IMR-90 (cell line): ENCODE measurements around the gene KLHL6. TPM values are rescaled to one million over a fixed set of nuclear protein-coding genes. Genes with fewer than 3 reads are reported as not detected.

Source experiments
- ATAC-seq: fragments of 200-7000 bp; cut with Tn5 transposase; 2 replicates; pipeline ENCODE4 v1.9.1; 2020; ENCODE audit warnings: low read depth, mild to moderate bottlenecking, moderate library complexity
- BruUV-seq: library from RNA; stranded (reverse); fragments of 400-500 nt; replicated peaks from 2 replicates; lab custom pipeline; 2021; lab: Mats Ljungman, UMichigan
- CTCF ChIA-PET: fragments of 300-600 bp; formaldehyde crosslinking; extraction: SDS; loops from one replicate; lab custom pipeline; 2021; ENCODE audit warnings: antibody characterized with exemption; lab: Yijun Ruan, JAX
- POLR2A ChIA-PET: fragments of 300-600 bp; sonication (Branson Sonifier 250); formaldehyde crosslinking; loops from one replicate; lab custom pipeline; 2022; ENCODE audit warnings: antibody characterized with exemption; ENCODE audit not compliant: unreplicated experiment; lab: Charles Lee
- DNase-seq: peaks from one replicate; pipeline ENCODE4 v3.0.0; 2013
- H2AFZ ChIP-seq: replicated peaks from 2 replicates; pipeline ENCODE3; 2013; ENCODE audit warnings: low read length, mild to moderate bottlenecking; ENCODE audit not compliant: poor library complexity
- H2AK5ac ChIP-seq: 2 replicates; pipeline ENCODE4 v1.6.1; 2013; ENCODE audit warnings: low read depth, low read length, inconsistent platforms
- H2AK9ac ChIP-seq: replicated peaks from 2 replicates; pipeline ENCODE3; 2013; ENCODE audit warnings: mild to moderate bottlenecking, low read depth, low read length, moderate library complexity; ENCODE audit not compliant: poor library complexity
- H2BK120ac ChIP-seq: 2 replicates; pipeline ENCODE4 v1.6.1; 2013; ENCODE audit warnings: low read depth, low read length, inconsistent platforms
- H2BK15ac ChIP-seq: 3 replicates; pipeline ENCODE4 v1.6.1; 2013; ENCODE audit warnings: low read depth, low read length, inconsistent platforms
- H2BK20ac ChIP-seq: 2 replicates; pipeline ENCODE4 v1.6.1; 2013; ENCODE audit warnings: low read depth, mild to moderate bottlenecking, inconsistent platforms, low read length, moderate library complexity
- H2BK5ac ChIP-seq: 2 replicates; pipeline ENCODE4 v1.6.1; 2013; ENCODE audit warnings: mild to moderate bottlenecking, low read depth, low read length, inconsistent platforms; ENCODE audit not compliant: poor library complexity, severe bottlenecking
- H3K14ac ChIP-seq: replicated peaks from 2 replicates; pipeline ENCODE4 v1.6.1; 2013; ENCODE audit warnings: low read depth, low read length, inconsistent platforms
- H3K18ac ChIP-seq: 2 replicates; pipeline ENCODE4 v1.6.1; 2013; ENCODE audit warnings: low read depth, low read length, control low read depth
- H3K23ac ChIP-seq: 2 replicates; pipeline ENCODE4 v1.6.1; 2013; ENCODE audit warnings: low read depth, low read length, inconsistent platforms
- H3K27ac ChIP-seq: 2 replicates; pipeline ENCODE4 v1.5.1; 2013; ENCODE audit warnings: mild to moderate bottlenecking, control low read depth, low read length; ENCODE audit not compliant: insufficient read depth
- H3K27me3 ChIP-seq: 2 replicates; pipeline ENCODE4 v1.6.1; 2013; ENCODE audit warnings: low read length; ENCODE audit not compliant: control insufficient read depth, insufficient read depth
- H3K36me3 ChIP-seq: 2 replicates; pipeline ENCODE4 v1.6.1; 2013; ENCODE audit warnings: low read length, mixed read lengths; ENCODE audit not compliant: control insufficient read depth, insufficient read depth
- H3K4ac ChIP-seq: 2 replicates; pipeline ENCODE4 v1.6.1; 2013; ENCODE audit warnings: low read depth, low read length, inconsistent platforms
- H3K4me1 ChIP-seq: 2 replicates; pipeline ENCODE4 v1.6.1; 2013; ENCODE audit warnings: low read length, mixed read lengths; ENCODE audit not compliant: control insufficient read depth, insufficient read depth
- H3K4me2 ChIP-seq: 2 replicates; pipeline ENCODE4 v1.6.1; 2013; ENCODE audit warnings: low read depth, mild to moderate bottlenecking, control low read depth, low read length, moderate library complexity
- H3K4me3 ChIP-seq: 2 replicates; pipeline ENCODE4 v1.5.1; 2013; ENCODE audit warnings: low read depth, mild to moderate bottlenecking, control low read depth, low read length, moderate library complexity; ENCODE audit not compliant: insufficient read depth
- H3K56ac ChIP-seq: 2 replicates; pipeline ENCODE4 v1.6.1; 2013; ENCODE audit warnings: low read length, inconsistent platforms; ENCODE audit not compliant: insufficient read depth; ENCODE audit errors: extremely low read depth
- H3K79me1 ChIP-seq, 2 experiments: 2 replicates each; pipeline ENCODE4 v1.6.1; 2013; ENCODE audit warnings: low read length in 2 of 2, inconsistent platforms in 1 of 2, low read depth in 1 of 2
- H3K9ac ChIP-seq: 2 replicates; pipeline ENCODE4 v1.6.1; 2013; ENCODE audit warnings: low read depth, low read length, control low read depth
- H3K9me1 ChIP-seq: 2 replicates; pipeline ENCODE4 v1.6.1; 2013; ENCODE audit warnings: low read length, inconsistent platforms; ENCODE audit not compliant: insufficient read depth
- H3K9me3 ChIP-seq: 2 replicates; pipeline ENCODE4 v1.6.1; 2013; ENCODE audit warnings: low read length; ENCODE audit not compliant: control insufficient read depth, insufficient read depth
- H4K20me1 ChIP-seq: 2 replicates; pipeline ENCODE4 v1.6.1; 2013; ENCODE audit warnings: low read length, inconsistent platforms; ENCODE audit not compliant: insufficient read depth
- H4K5ac ChIP-seq: 2 replicates; pipeline ENCODE4 v1.6.1; 2013; ENCODE audit warnings: mild to moderate bottlenecking, low read depth, low read length, control low read depth
- H4K8ac ChIP-seq, 2 experiments: 2 replicates each; pipeline ENCODE4 v1.6.1; 2013; ENCODE audit warnings: low read depth in 2 of 2, low read length in 2 of 2, control low read depth in 1 of 2, inconsistent platforms in 1 of 2
- H4K91ac ChIP-seq: 2 replicates; pipeline ENCODE4 v1.6.1; 2013; ENCODE audit warnings: low read depth, low read length, inconsistent platforms; ENCODE audit not compliant: insufficient read depth
- BHLHE40 ChIP-seq: fragments of 150-350 bp; IDR thresholded peaks from 2 replicates; pipeline ENCODE4 v1.6.1; 2016; ENCODE audit warnings: mild to moderate bottlenecking, low read depth, low read length
- NFE2L2 ChIP-seq: fragments of 150-350 bp; IDR thresholded peaks from 2 replicates; pipeline ENCODE4 v1.6.1; 2016; ENCODE audit warnings: low read depth, mild to moderate bottlenecking, low read length
- POLR2A ChIP-seq: IDR thresholded peaks from 2 replicates; pipeline ENCODE4 v1.6.1; 2012; ENCODE audit warnings: mild to moderate bottlenecking, low read depth, low read length
- USF2 ChIP-seq: fragments of 150-350 bp; IDR thresholded peaks from 2 replicates; pipeline ENCODE4 v1.6.1; 2017; ENCODE audit warnings: mild to moderate bottlenecking, antibody characterized with exemption, low read length, low read depth
- WGBS, 2 experiments: methylation state at CpG; one replicate each; pipeline versions ENCODE4 v1.1.5 to v1.1.7; 2013; ENCODE audit warnings: missing lambda C conversion rate in 2 of 2; ENCODE audit not compliant: insufficient read length in 1 of 2; ENCODE audit errors: extremely low coverage in 2 of 2; 5-methylcytosine and 5-hydroxymethylcytosine counted together
- dilution Hi-C: fragments of 300-500 bp; cut with HindIII; formaldehyde crosslinking; loops from one replicate; pipeline ENCODE4 v1.14.3; 2018; ENCODE audit warnings: low sequenced_read_pairs; ENCODE audit not compliant: unreplicated experiment
- in situ Hi-C: fragments of 300-500 bp; cut with MboI; formaldehyde crosslinking; loops from 3 replicates; pipeline ENCODE4 v1.14.3; 2019; ENCODE audit warnings: low sequenced_read_pairs, inconsistent platforms, mixed read lengths
- intact Hi-C: fragments of 100-400 bp; cut with micrococcal nuclease; formaldehyde crosslinking; loops from 2 replicates; pipeline ENCODE4 v1.10.0; 2022
- polyA plus RNA-seq, 3 experiments: library from polyadenylated mRNA; depleted of rRNA; stranded (reverse); fragments of >200 nt; gene quantifications; 2 replicates each; pipeline ENCODE4 v1.2.3, GENCODE V29; 2012; ENCODE audit warnings: low replicate concordance in 1 of 3
- total RNA-seq: library from RNA; depleted of rRNA; stranded (reverse); fragments of >200 nt; gene quantifications from 2 replicates; pipeline ENCODE4 v1.2.3, GENCODE V29; 2012

The KLHL6 gene
- total and polyA plus RNA-seq, 2 of the 4 experiments (the other 2 are of a cell fraction): not detected

DNA sequence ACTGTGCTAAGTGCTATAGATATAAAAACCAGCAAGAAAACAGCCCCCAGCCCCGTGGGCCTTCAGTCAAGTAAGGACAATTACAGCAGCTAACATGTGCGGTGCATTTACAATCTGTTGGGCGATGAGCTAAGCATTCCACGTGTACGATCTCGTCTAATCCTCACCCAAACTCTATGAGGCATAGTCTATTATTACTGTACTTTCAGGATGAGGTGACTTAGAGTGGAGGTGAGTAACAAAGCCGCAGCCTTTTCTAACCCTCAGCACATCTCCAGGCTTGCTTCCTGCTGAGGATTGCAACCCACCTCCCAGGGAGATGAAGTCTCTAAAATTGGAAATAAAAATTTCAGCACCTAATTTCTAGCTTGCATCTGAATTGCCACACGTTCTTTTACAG, 73.9 kb downstream of the KLHL6 start:
- Histone ChIP-seq H2AFZ (no peak overlapping the region), H2BK120ac (no peak overlapping the region), H3K4me1 (peaks cover 5% of the 10 kb centered on the region), H2AK9ac (no peak overlapping the region), H2BK20ac (no peak overlapping the region), H2AK5ac (no peak overlapping the region), H3K4me3 (no peak overlapping the region), H3K4ac (no peak overlapping the region), H3K36me3 (no peaks in the 10 kb centered on the region), H3K4me2 (no peak overlapping the region), H4K91ac (no peak overlapping the region), H3K9me1 (no peaks in the 10 kb centered on the region), H3K56ac (no peak overlapping the region), H3K79me1 (no peaks in the 10 kb centered on the region), H2BK5ac (no peak overlapping the region), H4K20me1 (no peaks in the 10 kb centered on the region), H3K27me3 (peaks cover 3% of the 10 kb centered on the region), H2BK15ac (no peak overlapping the region), H3K14ac (no peak overlapping the region), H3K9ac (no peak overlapping the region), H3K23ac (no peak overlapping the region), H3K18ac (no peak overlapping the region), H3K9me3 (no peaks in the 10 kb centered on the region), H4K8ac (no peak overlapping the region), H4K5ac (no peak overlapping the region), H3K27ac (no peak overlapping the region)
- dilution Hi-C loops (no loop called here), in situ Hi-C loops (no loop called here), intact Hi-C loops (loop anchor here (5.0 kb wide), 1 partner anchor 401 kb away; the partner anchor contains the start of gene PARL)
- CTCF ChIA-PET: interaction anchor here (0.6 kb wide), 1 partner anchor 33 kb away, joined by 6 read pairs; no protein-coding TSS in a partner anchor
- WGBS, 2 experiments: no CpG with 5 or more reads among the region's 8 CpGs
- POLR2A ChIA-PET: no interaction called here
- BruUV-seq: no TSS peak
- peak; percentile 50 for DNase-seq
- TF ChIP-seq NFE2L2 (no peak), POLR2A (no peak), USF2 (no peak), BHLHE40 (no peak)
- no peak for ATAC-seq
